Gastroesophageal sphincter (tissue), 4 donors: Measurements from ENCODE around the gene CHST8. TPM values are rescaled to one million over a fixed set of nuclear protein-coding genes. Genes with fewer than 3 reads are reported as not detected.

Experiments used
- ATAC-seq: fragments of 150-250 bp; one replicate; pipeline ENCODE4 v1.9.1; 2016; ENCODE audit warnings: mild to moderate bottlenecking, moderate library complexity
- H3K27ac ChIP-seq, 4 donors: fragments of 200-600 bp; sonication (generic) in 3 of 4; 1 replicate in 3 of 4; 2 replicates in 1 of 4; pipeline ENCODE4 v1.5.1; 2016 to 2019
- H3K27me3 ChIP-seq: fragments of 200-600 bp; sonication (generic); one replicate; pipeline ENCODE4 v1.5.1; 2019
- H3K36me3 ChIP-seq, 2 donors: fragments of 200-600 bp; sonication (generic); one replicate each; pipeline ENCODE4 v1.5.1; 2019; ENCODE audit warnings: control low read depth in 1 of 2
- H3K4me1 ChIP-seq, 3 donors: fragments of 200-600 bp; sonication (generic); 1 replicate in 2 of 3; 2 replicates in 1 of 3; pipeline ENCODE4 v1.5.1; 2016 to 2019; ENCODE audit warnings: control low read depth in 2 of 3
- H3K4me3 ChIP-seq, 2 donors: fragments of 200-600 bp; sonication (generic); one replicate each; pipeline ENCODE4 v1.5.1; 2019; ENCODE audit warnings: mild to moderate bottlenecking in 1 of 2, moderate library complexity in 1 of 2
- H3K9me3 ChIP-seq, 3 donors: fragments of 200-600 bp; sonication (generic); one replicate each; pipeline ENCODE4 v1.5.1; 2017 to 2019; ENCODE audit warnings: control low read depth in 2 of 3
- CTCF ChIP-seq, 4 experiments: fragments of 200-600 bp in 2 of 4; fragments of 450-650 bp in 2 of 4; sonication (generic) in 1 of 4; IDR thresholded peaks; one replicate each; pipeline ENCODE4 v1.5.1; 2017 to 2019; ENCODE audit warnings: antibody characterized with exemption in 4 of 4, mild to moderate bottlenecking in 2 of 4, moderate library complexity in 2 of 4
- EP300 ChIP-seq: sonication (generic); formaldehyde crosslinking; IDR thresholded peaks from one replicate; pipeline ENCODE4 v1.6.1; 2017; ENCODE audit warnings: antibody characterized with exemption, mild to moderate bottlenecking
- POLR2A ChIP-seq, 2 donors: fragments of 450-650 bp; IDR thresholded peaks; one replicate each; pipeline ENCODE4 v1.6.1; 2017; ENCODE audit warnings: antibody characterized with exemption in 2 of 2, mild to moderate bottlenecking in 2 of 2, moderate library complexity in 1 of 2
- POLR2AphosphoS5 ChIP-seq: sonication (generic); formaldehyde crosslinking; IDR thresholded peaks from one replicate; pipeline ENCODE4 v1.6.1; 2017; ENCODE audit warnings: antibody characterized with exemption
- WGBS, 2 donors: methylation state at CpG; one replicate each; pipeline ENCODE4 v1.1.5; 2018; ENCODE audit warnings: low coverage in 1 of 2; 5-methylcytosine and 5-hydroxymethylcytosine counted together
- total RNA-seq, 4 donors: library from RNA; depleted of rRNA; stranded (reverse); fragments of >200 nt; gene quantifications; one replicate each; pipeline ENCODE4 v1.1.0, GENCODE V29; 2016

CHST8 gene
- total RNA-seq, 4 donors from 2014 or later = 0.16 to 0.66 (median 0.54) TPM; not detected in 1

- TF ChIP-seq POLR2AphosphoS5 (no peak), EP300 (no peak)
- H3K27me3 ChIP-seq = peaks cover 97% of the 10 kb centered on the region
- H3K4me1 ChIP-seq = peaks cover 0 to 24% (median 10%) of the 10 kb centered on the region in 3 donors
- no peaks in the 10 kb centered on the region for H3K36me3 ChIP-seq
- no CpG with 5 or more reads among the region's 35 CpGs for WGBS, 2 donors
- ATAC-seq = no peak
- H3K4me3 ChIP-seq = peak overlapping the region; percentile 18 to 55
- no peaks in the 10 kb centered on the region for H3K9me3 ChIP-seq
- H3K27ac ChIP-seq = no peak overlapping the region
Observed at GRCh38 chr19:33622505-33622808, 704 bp downstream of the CHST8 start.

- Histone ChIP-seq H3K27ac (no peak overlapping the region), H3K36me3 (no peaks in the 10 kb centered on the region), H3K9me3 (no peaks in the 10 kb centered on the region), H3K27me3 (peaks cover 97% of the 10 kb centered on the region), H3K4me1 (peaks cover 0 to 24% (median 10%) of the 10 kb centered on the region in 3 donors), H3K4me3 (peak overlapping the region in 1 of 2 donors; percentile 55)
- TF ChIP-seq CTCF (IDR thresholded peaks at IDR 0.05) (no peak), EP300 (no peak), POLR2A (IDR thresholded peaks at IDR 0.05) (no peak), POLR2AphosphoS5 (no peak)
- no CpG with 5 or more reads among the region's 64 CpGs for WGBS, 2 donors
- ATAC-seq = no peak
Observed at GRCh38 chr19:33622809-33623511, 1.2 kb downstream of the CHST8 start.

- WGBS, 2 donors = 27 to 60% methylated on average over 1 of the region's 5 CpGs
- peaks cover 0 to 24% (median 10%) of the 10 kb centered on the region in 3 donors for H3K4me1 ChIP-seq
- TF ChIP-seq EP300 (no peak), CTCF (IDR thresholded peaks at IDR 0.05) (no peak), POLR2A (IDR thresholded peaks at IDR 0.05) (no peak), POLR2AphosphoS5 (no peak)
- ATAC-seq = no peak
- H3K9me3 ChIP-seq = no peaks in the 10 kb centered on the region
- H3K27me3 ChIP-seq = peaks cover 100% of the 10 kb centered on the region
- no peak overlapping the region for H3K27ac ChIP-seq
- no peaks in the 10 kb centered on the region for H3K36me3 ChIP-seq
- no peak overlapping the region for H3K4me3 ChIP-seq
Observed at GRCh38 chr19:33624586-33624985, 2.8 kb downstream of the CHST8 start.

- ATAC-seq = no peak
- no peak overlapping the region for H3K27ac ChIP-seq
- TF ChIP-seq POLR2A (IDR thresholded peaks at IDR 0.05) = no peak
- no peak for TF ChIP-seq EP300
- no peak for TF ChIP-seq CTCF (IDR thresholded peaks at IDR 0.05)
- TF ChIP-seq POLR2AphosphoS5 = no peak
- WGBS, 2 donors = 83% methylated on average over 5 of the region's 5 CpGs; no CpG with 5 or more reads in 1 of the 2 donors
- peaks cover 91% of the 10 kb centered on the region for H3K27me3 ChIP-seq
- peaks cover 0 to 10% (median 3%) of the 10 kb centered on the region in 3 donors for H3K4me1 ChIP-seq
- H3K4me3 ChIP-seq = no peak overlapping the region
- no peaks in the 10 kb centered on the region for H3K9me3 ChIP-seq
- no peaks in the 10 kb centered on the region for H3K36me3 ChIP-seq
Observed at GRCh38 chr19:33627526-33627925, 5.8 kb downstream of the CHST8 start.

GRCh38 chr19:33627962-33628839 is 6.4 kb downstream of the CHST8 start:
- 56 to 66% methylated on average over 5 to 6 of the region's 12 CpGs for WGBS, 2 donors
- no peak for ATAC-seq
- H3K27me3 ChIP-seq = peaks cover 87% of the 10 kb centered on the region

More at GRCh38 chr19:33627962-33628839, 6.4 kb downstream of the CHST8 start:
- TF ChIP-seq EP300 (no peak), POLR2AphosphoS5 (no peak), POLR2A (IDR thresholded peaks at IDR 0.05) (no peak), CTCF (IDR thresholded peaks at IDR 0.05) (no peak)
- H3K9me3 ChIP-seq = no peaks in the 10 kb centered on the region
- H3K4me1 ChIP-seq = peaks cover 0 to 3% (median 0%) of the 10 kb centered on the region in 3 donors
- no peak overlapping the region for H3K27ac ChIP-seq
- no peak overlapping the region for H3K4me3 ChIP-seq
- no peaks in the 10 kb centered on the region for H3K36me3 ChIP-seq
